Smooth muscle cell (in vitro differentiated cells): ENCODE results near the gene SFI1. TPM values are rescaled to one million over a fixed set of nuclear protein-coding genes. Genes with fewer than 3 reads are reported as not detected.

Experiments
- DNase-seq: peaks from one replicate; lab custom pipeline; 2025; ENCODE audit not compliant: unreplicated experiment; lab: John Stamatoyannopoulos, UW
- H2AFZ ChIP-seq: fragments of 200-600 bp; sonication (generic); 2 replicates; pipeline ENCODE4 v1.6.0; 2016; ENCODE audit warnings: antibody characterized with exemption, low read depth, mild to moderate bottlenecking
- H3F3A ChIP-seq: fragments of 200-600 bp; sonication (generic); 2 replicates; pipeline ENCODE4 v1.6.0; 2017; ENCODE audit warnings: antibody characterized with exemption, low read depth
- H3K27ac ChIP-seq: fragments of 200-600 bp; sonication (generic); 2 replicates; pipeline ENCODE4 v1.5.1; 2016; ENCODE audit warnings: low read depth, mild to moderate bottlenecking
- H3K27me3 ChIP-seq: fragments of 200-600 bp; sonication (generic); 2 replicates; pipeline ENCODE4 v1.6.1; 2016; ENCODE audit warnings: low read depth, mild to moderate bottlenecking
- H3K36me3 ChIP-seq: fragments of 200-600 bp; sonication (generic); 2 replicates; pipeline ENCODE4 v1.5.1; 2016; ENCODE audit warnings: low read depth
- H3K4me1 ChIP-seq: fragments of 200-600 bp; sonication (generic); 2 replicates; pipeline ENCODE4 v1.5.1; 2016; ENCODE audit warnings: low read depth
- H3K4me2 ChIP-seq: fragments of 200-600 bp; sonication (generic); 2 replicates; pipeline ENCODE4 v1.6.0; 2016; ENCODE audit warnings: mild to moderate bottlenecking
- H3K4me3 ChIP-seq: fragments of 200-600 bp; sonication (generic); 2 replicates; pipeline ENCODE4 v1.5.1; 2016; ENCODE audit warnings: mild to moderate bottlenecking
- H3K79me2 ChIP-seq: fragments of 200-600 bp; sonication (generic); 2 replicates; pipeline ENCODE4 v1.6.0; 2016; ENCODE audit warnings: low read depth, mild to moderate bottlenecking
- H3K9ac ChIP-seq: fragments of 200-600 bp; sonication (generic); 2 replicates; pipeline ENCODE4 v1.6.0; 2016; ENCODE audit warnings: low read depth
- H3K9me3 ChIP-seq: fragments of 200-600 bp; sonication (generic); replicated peaks from 2 replicates; pipeline ENCODE4 v1.5.1; 2016; ENCODE audit warnings: low read depth
- H4K20me1 ChIP-seq: fragments of 200-600 bp; sonication (generic); 2 replicates; pipeline ENCODE4 v1.6.0; 2016; ENCODE audit warnings: low read depth
- CTCF ChIP-seq: fragments of 200-600 bp; sonication (generic); IDR thresholded peaks from 2 replicates; pipeline ENCODE4 v1.5.1; 2017; ENCODE audit warnings: borderline replicate concordance, mild to moderate bottlenecking, antibody characterized with exemption; ENCODE audit not compliant: insufficient read depth, poor library complexity, severe bottlenecking
- WGBS: methylation state at CpG from one replicate; pipeline ENCODE4 v1.1.7; 2016; ENCODE audit warnings: low lambda C conversion rate; 5-methylcytosine and 5-hydroxymethylcytosine counted together
- polyA plus RNA-seq: library from polyadenylated mRNA; unstranded; fragments of >200 nt; fragmentation: Nextera tagmentation; extraction: Ambion mirVana; gene quantifications from 2 replicates; pipeline ENCODE4 v1.2.1, GENCODE V29; 2016
- total RNA-seq: library from RNA; depleted of rRNA; stranded (reverse); fragments of >200 nt; gene quantifications from 2 replicates; pipeline ENCODE4 v1.2.3, GENCODE V29; 2014

Gene SFI1
- total and polyA plus RNA-seq, 2 experiments from 2014 or later = 8.7 to 26.9 TPM

- no peak overlapping the region for H3K9ac ChIP-seq
These were observed 65.6 kb downstream of the SFI1 start for GRCh38 chr22:31561970-31562369.

GRCh38 chr22:31566484-31566883 lies 70.1 kb downstream of the SFI1 start:
- Histone ChIP-seq H3K4me3 (no peak overlapping the region), H3K27me3 (no peaks in the 10 kb centered on the region), H4K20me1 (no peaks in the 10 kb centered on the region), H2AFZ (no peak overlapping the region), H3K36me3 (no peaks in the 10 kb centered on the region), H3K27ac (no peak overlapping the region), H3K9ac (no peak overlapping the region), H3K9me3 (no peaks in the 10 kb centered on the region), H3F3A (no peaks in the 10 kb centered on the region), H3K4me1 (no peaks in the 10 kb centered on the region), H3K4me2 (no peak overlapping the region), H3K79me2 (no peaks in the 10 kb centered on the region)
- 100% methylated on average over 1 of the region's 1 CpG for WGBS
- TF ChIP-seq CTCF = no peak
- DNase-seq = no peak

More at GRCh38 chr22:31561970-31562369, 65.6 kb downstream of the SFI1 start:
- DNase-seq = no peak
- H3K36me3 ChIP-seq = no peaks in the 10 kb centered on the region
- H3K79me2 ChIP-seq = no peaks in the 10 kb centered on the region
- H2AFZ ChIP-seq = no peak overlapping the region
- TF ChIP-seq CTCF = no peak
- H3K9me3 ChIP-seq = no peaks in the 10 kb centered on the region
- H3K4me3 ChIP-seq = no peak overlapping the region
- no peaks in the 10 kb centered on the region for H3K27me3 ChIP-seq
- 92% methylated on average over 2 of the region's 2 CpGs for WGBS
- no peaks in the 10 kb centered on the region for H4K20me1 ChIP-seq
- no peak overlapping the region for H3K4me2 ChIP-seq
- no peaks in the 10 kb centered on the region for H3K4me1 ChIP-seq
- no peaks in the 10 kb centered on the region for H3F3A ChIP-seq
- no peak overlapping the region for H3K27ac ChIP-seq

- no peaks in the 10 kb centered on the region for H3K79me2 ChIP-seq
- no peaks in the 10 kb centered on the region for H3K4me1 ChIP-seq
- no peak for DNase-seq
- H3K9me3 ChIP-seq = no peaks in the 10 kb centered on the region
- H3K9ac ChIP-seq = no peak overlapping the region
- H4K20me1 ChIP-seq = no peaks in the 10 kb centered on the region
- H2AFZ ChIP-seq = no peak overlapping the region
- H3K27ac ChIP-seq = no peak overlapping the region
- H3K27me3 ChIP-seq = no peaks in the 10 kb centered on the region
- H3K36me3 ChIP-seq = no peaks in the 10 kb centered on the region
- 100% methylated on average over 1 of the region's 1 CpG for WGBS
- no peak for TF ChIP-seq CTCF
- H3K4me3 ChIP-seq = no peak overlapping the region
- no peaks in the 10 kb centered on the region for H3F3A ChIP-seq
- H3K4me2 ChIP-seq = no peak overlapping the region
These were observed 70.9 kb downstream of the SFI1 start for GRCh38 chr22:31567196-31567595.

- TF ChIP-seq CTCF = no peak
- no peak for DNase-seq
- H3K36me3 ChIP-seq = no peaks in the 10 kb centered on the region
These were observed 71.4 kb downstream of the SFI1 start for GRCh38 chr22:31567702-31568101.

More at GRCh38 chr22:31567702-31568101, 71.4 kb downstream of the SFI1 start:
- Histone ChIP-seq H3F3A (no peaks in the 10 kb centered on the region), H3K4me3 (no peak overlapping the region), H3K79me2 (no peaks in the 10 kb centered on the region), H3K4me2 (no peak overlapping the region), H2AFZ (no peak overlapping the region), H4K20me1 (no peaks in the 10 kb centered on the region), H3K9me3 (no peaks in the 10 kb centered on the region), H3K27me3 (no peaks in the 10 kb centered on the region), H3K9ac (no peak overlapping the region), H3K27ac (no peak overlapping the region), H3K4me1 (no peaks in the 10 kb centered on the region)
- WGBS = 84% methylated on average over 2 of the region's 2 CpGs
